Body of pancreas (tissue), 4 donors: ENCODE results near the gene SH3PXD2B. TPM values are rescaled to one million over a fixed set of nuclear protein-coding genes. Genes with fewer than 3 reads are reported as not detected.
A peak's percentile ranks its signal among the peaks of the same experiment; 100 is the strongest.

Experiments
- ATAC-seq: fragments of 150-250 bp; one replicate; pipeline ENCODE4 v1.9.1; 2016
- DNase-seq, 4 donors: peaks; one replicate each; pipeline ENCODE4 v3.0.0-alpha.2; 2019
- H3K27ac ChIP-seq, 4 donors: fragments of 200-600 bp; sonication (generic); 1 replicate in 3 of 4; 2 replicates in 1 of 4; pipeline versions ENCODE4 v1.5.1 to v1.6.1; 2016 to 2019; ENCODE audit warnings: mild to moderate bottlenecking in 1 of 4, mixed read lengths in 1 of 4, moderate library complexity in 1 of 4
- H3K27me3 ChIP-seq, 2 donors: fragments of 200-600 bp; sonication (generic); one replicate each; pipeline ENCODE4 v1.6.0; 2016; ENCODE audit warnings: mild to moderate bottlenecking in 1 of 2
- H3K36me3 ChIP-seq, 2 donors: fragments of 200-600 bp; sonication (generic); replicated peaks in 1 of 2; 2 replicates each; pipeline ENCODE4 v1.5.1; 2016; ENCODE audit warnings: low read depth in 2 of 2; ENCODE audit not compliant: insufficient read depth in 1 of 2
- H3K4me1 ChIP-seq: fragments of 200-600 bp; sonication (generic); one replicate; pipeline ENCODE4 v1.6.0; 2016
- H3K4me3 ChIP-seq, 2 donors: fragments of 200-600 bp; sonication (generic); 1 replicate in 1 of 2; 2 replicates in 1 of 2; pipeline ENCODE4 v1.5.1; 2016 to 2019
- H3K9me3 ChIP-seq, 3 donors: fragments of 200-600 bp; sonication (generic); 1 replicate in 2 of 3; 2 replicates in 1 of 3; pipeline ENCODE4 v1.5.1; 2016
- POLR2A ChIP-seq, 3 donors: fragments of 450-650 bp; IDR thresholded peaks; one replicate each; pipeline ENCODE4 v1.6.1; 2016; ENCODE audit warnings: antibody characterized with exemption in 3 of 3, mild to moderate bottlenecking in 2 of 3
- WGBS, 2 donors: methylation state at CpG; one replicate each; pipeline ENCODE4 v1.1.5; 2017; 5-methylcytosine and 5-hydroxymethylcytosine counted together
- intact Hi-C: fragments of 100-400 bp; cut with DNase I; formaldehyde crosslinking; loops from one replicate; pipeline ENCODE4 v1.15.1; 2023
- total RNA-seq, 2 donors: library from RNA; depleted of rRNA; stranded (reverse); fragments of >200 nt; gene quantifications; one replicate each; pipeline ENCODE4 v1.1.0, GENCODE V29; 2016
- TF ChIP-seq, protein P1 (sequence below), 7 experiments: fragments of 450-650 bp in 4 of 7; fragments of 200-600 bp in 3 of 7; sonication (generic) in 3 of 7; IDR thresholded peaks; one replicate each; pipeline ENCODE4 v1.5.1; 2016 to 2019; ENCODE audit warnings: antibody characterized with exemption in 7 of 7

Gene SH3PXD2B
- 10 to 100 TPM in 1 of 2 donors, 1 to 10 TPM in 1; 9.9 to 16.9 TPM for total RNA-seq

- intact Hi-C loops = no loop called here
- Histone ChIP-seq H3K27me3 (no peaks in the 10 kb centered on the region), H3K4me3 (peak within 1 kb of the TSS; percentile 57 to 79), H3K27ac (peak within 1 kb of the TSS; percentile 65 to 84 (median 70)), H3K4me1 (peaks cover 30% of the 10 kb centered on the region), H3K36me3 (no peaks in the 10 kb centered on the region), H3K9me3 (no peaks in the 10 kb centered on the region)
- 6 to 33% methylated on average over 10 to 29 of the region's 89 CpGs for WGBS, 2 donors
- DNase-seq (peak; percentile 70 to 74 (median 72)), ATAC-seq (peak; percentile 76)
- no peak for TF ChIP-seq POLR2A (IDR thresholded peaks at IDR 0.05)
- TF ChIP-seq, protein P1, sequence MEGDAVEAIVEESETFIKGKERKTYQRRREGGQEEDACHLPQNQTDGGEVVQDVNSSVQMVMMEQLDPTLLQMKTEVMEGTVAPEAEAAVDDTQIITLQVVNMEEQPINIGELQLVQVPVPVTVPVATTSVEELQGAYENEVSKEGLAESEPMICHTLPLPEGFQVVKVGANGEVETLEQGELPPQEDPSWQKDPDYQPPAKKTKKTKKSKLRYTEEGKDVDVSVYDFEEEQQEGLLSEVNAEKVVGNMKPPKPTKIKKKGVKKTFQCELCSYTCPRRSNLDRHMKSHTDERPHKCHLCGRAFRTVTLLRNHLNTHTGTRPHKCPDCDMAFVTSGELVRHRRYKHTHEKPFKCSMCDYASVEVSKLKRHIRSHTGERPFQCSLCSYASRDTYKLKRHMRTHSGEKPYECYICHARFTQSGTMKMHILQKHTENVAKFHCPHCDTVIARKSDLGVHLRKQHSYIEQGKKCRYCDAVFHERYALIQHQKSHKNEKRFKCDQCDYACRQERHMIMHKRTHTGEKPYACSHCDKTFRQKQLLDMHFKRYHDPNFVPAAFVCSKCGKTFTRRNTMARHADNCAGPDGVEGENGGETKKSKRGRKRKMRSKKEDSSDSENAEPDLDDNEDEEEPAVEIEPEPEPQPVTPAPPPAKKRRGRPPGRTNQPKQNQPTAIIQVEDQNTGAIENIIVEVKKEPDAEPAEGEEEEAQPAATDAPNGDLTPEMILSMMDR (IDR thresholded peaks at IDR 0.05) = no peak
These were observed at the start of gene SH3PXD2B for GRCh38 chr5:172454358-172455086. TSS of gene SH3PXD2B (minus strand) at chr5:172454525. CDS start at chr5:172454352, 173 bp downstream.

GRCh38 chr5:172502969-172503368, 48.6 kb upstream of the SH3PXD2B start:
- H3K27ac ChIP-seq = no peak overlapping the region

GRCh38 chr5:172502410-172502809, 48.1 kb upstream of the SH3PXD2B start:
- WGBS, 2 donors = 86 to 92% methylated on average over 8 of the region's 8 CpGs
- Histone ChIP-seq H3K4me1 (no peaks in the 10 kb centered on the region), H3K27ac (no peak overlapping the region), H3K9me3 (no peaks in the 10 kb centered on the region), H3K36me3 (no peaks in the 10 kb centered on the region), H3K27me3 (peaks cover 0 to 4% of the 10 kb centered on the region in 2 donors), H3K4me3 (no peak overlapping the region)
- intact Hi-C loops = no loop called here
- TF ChIP-seq POLR2A (IDR thresholded peaks at IDR 0.05) = no peak
- TF ChIP-seq, protein P1 (IDR thresholded peaks at IDR 0.05) = no peak
- no peak for ATAC-seq
- no peak for DNase-seq

More at GRCh38 chr5:172502969-172503368, 48.6 kb upstream of the SH3PXD2B start:
- H3K27me3 ChIP-seq = peaks cover 0 to 4% of the 10 kb centered on the region in 2 donors
- H3K36me3 ChIP-seq = no peaks in the 10 kb centered on the region
- TF ChIP-seq, protein P1 (IDR thresholded peaks at IDR 0.05) = no peak
- TF ChIP-seq POLR2A (IDR thresholded peaks at IDR 0.05) = no peak
- no peak for DNase-seq
- intact Hi-C loops = no loop called here
- no peaks in the 10 kb centered on the region for H3K4me1 ChIP-seq
- no peak for ATAC-seq
- no peaks in the 10 kb centered on the region for H3K9me3 ChIP-seq
- no peak overlapping the region for H3K4me3 ChIP-seq
- WGBS, 2 donors = 91 to 92% methylated on average over 4 of the region's 4 CpGs

GRCh38 chr5:172501708-172502320, 47.5 kb upstream of the SH3PXD2B start:
- intact Hi-C loops = no loop called here
- WGBS, 2 donors = 82 to 86% methylated on average over 7 of the region's 7 CpGs

DNA sequence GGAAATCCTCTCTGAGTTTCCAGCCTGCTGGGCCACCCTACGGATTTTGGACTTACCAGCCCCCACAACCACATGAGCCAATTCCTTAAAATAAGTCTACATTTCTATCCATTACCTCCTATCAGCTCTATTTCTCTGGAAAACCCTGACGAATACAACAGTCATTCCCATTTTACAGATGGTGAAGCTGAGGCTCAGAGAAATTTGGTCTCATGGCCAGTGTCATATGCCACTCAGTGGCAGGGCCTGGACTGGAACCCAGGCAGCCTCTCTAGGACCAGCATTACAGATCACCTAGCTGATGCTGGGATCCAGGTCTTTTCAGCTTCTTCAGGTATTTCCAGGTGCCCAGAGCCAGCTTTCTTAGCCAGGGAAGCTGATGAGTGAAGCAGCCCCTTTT, 45.0 kb upstream of the SH3PXD2B start:
- ATAC-seq = no peak
- TF ChIP-seq, protein P1 (IDR thresholded peaks at IDR 0.05) = no peak
- TF ChIP-seq POLR2A (IDR thresholded peaks at IDR 0.05) = no peak
- no peaks in the 10 kb centered on the region for H3K4me1 ChIP-seq
- intact Hi-C loops = no loop called here
- 82 to 83% methylated on average over 2 of the region's 2 CpGs for WGBS, 2 donors
- no peak for DNase-seq
- H3K9me3 ChIP-seq = no peaks in the 10 kb centered on the region
- no peaks in the 10 kb centered on the region for H3K36me3 ChIP-seq
- no peaks in the 10 kb centered on the region for H3K27me3 ChIP-seq
- H3K4me3 ChIP-seq = no peak overlapping the region
- no peak overlapping the region for H3K27ac ChIP-seq

More at GRCh38 chr5:172501708-172502320, 47.5 kb upstream of the SH3PXD2B start:
- H3K36me3 ChIP-seq = no peaks in the 10 kb centered on the region
- no peak overlapping the region for H3K4me3 ChIP-seq
- H3K27ac ChIP-seq = no peak overlapping the region
- no peaks in the 10 kb centered on the region for H3K9me3 ChIP-seq
- H3K4me1 ChIP-seq = no peaks in the 10 kb centered on the region
- no peak for TF ChIP-seq POLR2A (IDR thresholded peaks at IDR 0.05)
- DNase-seq (no peak), ATAC-seq (no peak)
- no peaks in the 10 kb centered on the region for H3K27me3 ChIP-seq
